ENCODE results near the gene NATD1.
"Not testable (repeated sequence)": the region's sequence is repeated elsewhere in the genome, so short reads cannot be mapped to it uniquely, and the experiment has no call there.

NATD1 gene

GRCh38 chr17:21194703-21195102 is 58.5 kb downstream of the NATD1 start:
- Histone ChIP-seq H3K27me3 (ENCODE audit: insufficient read depth, low read length) (no peaks in the 10 kb centered on the region), H3K9ac (ENCODE audit: low read depth, low read length) (no peak overlapping the region), H3K9me3 (ENCODE audit: insufficient read depth, low read depth, low read length) (no peaks in the 10 kb centered on the region), H3K4me3 (ENCODE audit: low read length) (no peak overlapping the region), H3K27ac (ENCODE audit: low read depth, low read length) (no peak overlapping the region), H3K4me1 (ENCODE audit: insufficient read depth, low read length) (peaks cover 12% of the 10 kb centered on the region), H3K36me3 (ENCODE audit: insufficient read depth, low read length) (peaks cover 48% of the 10 kb centered on the region)
- WGBS: 96% methylated on average over 5 of the region's 5 CpGs

DNA sequence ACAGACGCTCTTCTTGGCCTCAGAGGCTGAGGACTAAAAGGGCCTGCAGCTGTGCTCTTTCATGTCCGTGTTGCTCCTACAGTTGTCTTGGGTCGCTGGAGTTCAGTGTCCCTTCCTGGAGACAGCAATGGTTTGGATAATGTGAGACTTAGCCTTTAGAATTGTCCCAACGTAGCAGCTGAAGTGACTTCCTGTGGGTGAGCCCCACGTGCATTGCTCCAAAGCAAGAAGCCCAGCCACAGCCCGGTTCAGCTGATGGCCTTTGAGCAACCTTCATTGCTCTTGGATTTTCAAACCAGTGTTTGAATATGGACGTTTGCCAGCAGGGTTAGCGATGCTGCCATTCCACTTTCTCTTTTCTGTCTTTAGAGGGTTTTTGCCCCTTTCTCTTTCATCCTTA is 59.0 kb downstream of the NATD1 start:
- Histone ChIP-seq H3K9ac (ENCODE audit: low read depth, low read length) (no peak overlapping the region), H3K27me3 (ENCODE audit: insufficient read depth, low read length) (no peaks in the 10 kb centered on the region), H3K36me3 (ENCODE audit: insufficient read depth, low read length) (peaks cover 48% of the 10 kb centered on the region), H3K27ac (ENCODE audit: low read depth, low read length) (no peak overlapping the region), H3K4me3 (ENCODE audit: low read length) (no peak overlapping the region), H3K4me1 (ENCODE audit: insufficient read depth, low read length) (peaks cover 7% of the 10 kb centered on the region; the same call in 1 of the 2 replicates), H3K9me3 (ENCODE audit: insufficient read depth, low read depth, low read length) (no peaks in the 10 kb centered on the region)
- 86% methylated on average over 8 of the region's 8 CpGs for WGBS

GRCh38 chr17:21193031-21193430 is 60.2 kb downstream of the NATD1 start:
- peaks cover 51% of the 10 kb centered on the region for H3K36me3 ChIP-seq (ENCODE audit: insufficient read depth, low read length)
- H3K4me1 ChIP-seq (ENCODE audit: insufficient read depth, low read length): no peaks in the 10 kb centered on the region; the same call in 1 of the 2 replicates
- no peak overlapping the region for H3K27ac ChIP-seq (ENCODE audit: low read depth, low read length)
- WGBS: 86% methylated on average over 5 of the region's 5 CpGs
- H3K9ac ChIP-seq (ENCODE audit: low read depth, low read length): no peak overlapping the region
- H3K27me3 ChIP-seq (ENCODE audit: insufficient read depth, low read length): no peaks in the 10 kb centered on the region
- H3K9me3 ChIP-seq (ENCODE audit: insufficient read depth, low read depth, low read length): no peaks in the 10 kb centered on the region
- no peak overlapping the region for H3K4me3 ChIP-seq (ENCODE audit: low read length)

- peaks cover 44% of the 10 kb centered on the region for H3K36me3 ChIP-seq (ENCODE audit: insufficient read depth, low read length)
- H3K4me1 ChIP-seq (ENCODE audit: insufficient read depth, low read length); H3K9ac ChIP-seq (ENCODE audit: low read depth, low read length); H3K27me3 ChIP-seq (ENCODE audit: insufficient read depth, low read length); H3K9me3 ChIP-seq (ENCODE audit: insufficient read depth, low read depth, low read length); H3K27ac ChIP-seq (ENCODE audit: low read depth, low read length); H3K4me3 ChIP-seq (ENCODE audit: low read length): not testable (repeated sequence)
- 94% methylated on average over 7 of the region's 7 CpGs for WGBS
Measured at GRCh38 chr17:21192414-21192813, 60.8 kb downstream of the NATD1 start.

DNA sequence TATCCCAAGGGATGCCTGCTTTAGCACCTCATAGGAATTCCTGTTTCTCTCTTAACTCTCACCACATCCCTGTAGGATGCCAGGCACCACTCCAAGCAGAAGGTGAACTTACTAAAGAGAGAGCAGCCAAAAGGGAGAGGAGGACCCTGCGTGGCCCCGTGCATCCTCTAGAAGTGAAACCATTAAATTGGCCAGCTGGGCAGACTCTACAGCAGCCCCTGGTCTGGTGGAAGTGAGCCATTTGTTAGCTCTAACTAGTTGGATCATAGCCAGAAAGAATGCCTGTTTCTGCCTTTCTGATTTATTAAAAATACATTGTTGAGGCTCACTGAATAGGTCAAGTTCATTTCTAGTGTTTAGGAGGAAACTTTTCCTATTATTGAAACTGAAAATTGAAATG is 61.5 kb downstream of the NATD1 start:
- no peaks in the 10 kb centered on the region for H3K9me3 ChIP-seq (ENCODE audit: insufficient read depth, low read depth, low read length)
- H3K9ac ChIP-seq (ENCODE audit: low read depth, low read length): no peak overlapping the region
- H3K36me3 ChIP-seq (ENCODE audit: insufficient read depth, low read length): peaks cover 39% of the 10 kb centered on the region
- H3K27me3 ChIP-seq (ENCODE audit: insufficient read depth, low read length): no peaks in the 10 kb centered on the region
- H3K4me1 ChIP-seq (ENCODE audit: insufficient read depth, low read length): no peaks in the 10 kb centered on the region; the same call in 1 of the 2 replicates
- H3K4me3 ChIP-seq (ENCODE audit: low read length): no peak overlapping the region
- H3K27ac ChIP-seq (ENCODE audit: low read depth, low read length): no peak overlapping the region
- WGBS: 98% methylated on average over 2 of the region's 2 CpGs

GRCh38 chr17:21190078-21190477 is 63.1 kb downstream of the NATD1 start:
- Histone ChIP-seq H3K9ac (ENCODE audit: low read depth, low read length) (no peak overlapping the region), H3K36me3 (ENCODE audit: insufficient read depth, low read length) (peaks cover 36% of the 10 kb centered on the region), H3K4me1 (ENCODE audit: insufficient read depth, low read length) (no peaks in the 10 kb centered on the region; the same call in 1 of the 2 replicates), H3K4me3 (ENCODE audit: low read length) (no peak overlapping the region), H3K27me3 (ENCODE audit: insufficient read depth, low read length) (no peaks in the 10 kb centered on the region), H3K9me3 (ENCODE audit: insufficient read depth, low read depth, low read length) (no peaks in the 10 kb centered on the region), H3K27ac (ENCODE audit: low read depth, low read length) (no peak overlapping the region)
- WGBS: 94% methylated on average over 6 of the region's 6 CpGs

GRCh38 chr17:21189361-21189760 is 63.8 kb downstream of the NATD1 start:
- Histone ChIP-seq H3K27ac (ENCODE audit: low read depth, low read length) (no peak overlapping the region), H3K27me3 (ENCODE audit: insufficient read depth, low read length) (no peaks in the 10 kb centered on the region), H3K9me3 (ENCODE audit: insufficient read depth, low read depth, low read length) (no peaks in the 10 kb centered on the region), H3K4me3 (ENCODE audit: low read length) (no peak overlapping the region), H3K9ac (ENCODE audit: low read depth, low read length) (no peak overlapping the region), H3K4me1 (ENCODE audit: insufficient read depth, low read length) (no peaks in the 10 kb centered on the region; the same call in 1 of the 2 replicates), H3K36me3 (ENCODE audit: insufficient read depth, low read length) (peaks cover 43% of the 10 kb centered on the region)
- WGBS: 96% methylated on average over 4 of the region's 4 CpGs
